Measurements from ENCODE around the gene TDRD3. TPM values are rescaled to one million over a fixed set of nuclear protein-coding genes. Genes with fewer than 3 reads are reported as not detected.
A peak's percentile ranks its signal among the peaks of the same experiment; 100 is the strongest.

Gene TDRD3
- total and polyA plus RNA-seq, 4 experiments from 2014 or later, result 4.9 to 34.9 (median 18.9) TPM

- Mint-ChIP-seq H3K27me3 (peaks cover 0 to 6% of the 10 kb centered on the region in 2 donors), H3K27ac (no peak overlapping the region), H3K9me3 (peaks cover 0 to 4% (median 0%) of the 10 kb centered on the region in 8 donors), H3K4me1 (peaks cover 0 to 4% (median 3%) of the 10 kb centered on the region in 4 donors), H3K36me3 (no peaks in the 10 kb centered on the region), H3K4me3 (no peak overlapping the region)
- ChIA-PET CTCF (ENCODE audit: partially characterized antibody) (no interaction called here), POLR2A (ENCODE audit: partially characterized antibody) (no interaction called here)
- Histone ChIP-seq H3K27me3 (ENCODE audit: insufficient read depth, low read length) (no peaks in the 10 kb centered on the region), H3K4me1 (ENCODE audit: insufficient read depth, low read length) (no peaks in the 10 kb centered on the region), H3K4me3 (ENCODE audit: low read length in 2 of 2) (no peak overlapping the region), H3K36me3 (ENCODE audit: insufficient read depth, low read length) (no peaks in the 10 kb centered on the region), H3K27ac (ENCODE audit: low read depth, low read length) (no peak overlapping the region), H3K9me3 (ENCODE audit: control insufficient read depth in 1 of 2, low read length in 2 of 2) (no peaks in the 10 kb centered on the region)
- DNase-seq, result no peak
- intact Hi-C loops (cut with micrococcal nuclease), result no loop called here
Measured at GRCh38 chr13:60584976-60585375, 188.0 kb downstream of the TDRD3 start.

GRCh38 chr13:60590800-60591747 lies 194.1 kb downstream of the TDRD3 start:
- intact Hi-C loops (cut with micrococcal nuclease), result no loop called here
- no peaks in the 10 kb centered on the region for H3K4me1 Mint-ChIP-seq
- no peaks in the 10 kb centered on the region for H3K36me3 Mint-ChIP-seq
- H3K27ac ChIP-seq (ENCODE audit: low read depth, low read length), result no peak overlapping the region
- H3K27me3 Mint-ChIP-seq, result peaks cover 0 to 2% of the 10 kb centered on the region in 2 donors
- no peaks in the 10 kb centered on the region for H3K9me3 ChIP-seq (ENCODE audit: control insufficient read depth in 1 of 2, low read length in 2 of 2)
- ChIA-PET CTCF (ENCODE audit: partially characterized antibody) (no interaction called here), POLR2A (ENCODE audit: partially characterized antibody) (no interaction called here)
- H3K4me1 ChIP-seq (ENCODE audit: insufficient read depth, low read length), result no peaks in the 10 kb centered on the region
- no peaks in the 10 kb centered on the region for H3K9me3 Mint-ChIP-seq
- no peak overlapping the region for H3K27ac Mint-ChIP-seq
- H3K4me3 ChIP-seq (ENCODE audit: low read length in 2 of 2), result no peak overlapping the region
- H3K4me3 Mint-ChIP-seq, result no peak overlapping the region
- no peaks in the 10 kb centered on the region for H3K36me3 ChIP-seq (ENCODE audit: insufficient read depth, low read length)
- DNase-seq, result no peak
- H3K27me3 ChIP-seq (ENCODE audit: insufficient read depth, low read length), result no peaks in the 10 kb centered on the region

GRCh38 chr13:60603049-60603448 lies 206.0 kb downstream of the TDRD3 start:
- no peaks in the 10 kb centered on the region for H3K27me3 ChIP-seq (ENCODE audit: insufficient read depth, low read length)
- ChIA-PET CTCF (ENCODE audit: partially characterized antibody) (no interaction called here), POLR2A (ENCODE audit: partially characterized antibody) (no interaction called here)
- H3K36me3 Mint-ChIP-seq, result no peaks in the 10 kb centered on the region
- H3K4me1 ChIP-seq (ENCODE audit: insufficient read depth, low read length), result no peaks in the 10 kb centered on the region
- H3K36me3 ChIP-seq (ENCODE audit: insufficient read depth, low read length), result no peaks in the 10 kb centered on the region
- H3K9me3 Mint-ChIP-seq, result peaks cover 0 to 2% (median 0%) of the 10 kb centered on the region in 8 donors
- peaks cover 0 to 5% of the 10 kb centered on the region in 2 donors for H3K27me3 Mint-ChIP-seq
- intact Hi-C loops (cut with micrococcal nuclease), result no loop called here
- H3K9me3 ChIP-seq (ENCODE audit: control insufficient read depth in 1 of 2, low read length in 2 of 2), result no peaks in the 10 kb centered on the region
- H3K27ac ChIP-seq (ENCODE audit: low read depth, low read length), result no peak overlapping the region
- no peak overlapping the region for H3K4me3 Mint-ChIP-seq
- no peak for DNase-seq
- no peak overlapping the region for H3K27ac Mint-ChIP-seq
- no peak overlapping the region for H3K4me3 ChIP-seq (ENCODE audit: low read length in 2 of 2)
- no peaks in the 10 kb centered on the region for H3K4me1 Mint-ChIP-seq

- no peak for DNase-seq
- H3K36me3 Mint-ChIP-seq, result no peaks in the 10 kb centered on the region
- no peak overlapping the region for H3K27ac Mint-ChIP-seq
- no peaks in the 10 kb centered on the region for H3K36me3 ChIP-seq (ENCODE audit: insufficient read depth, low read length)
- CTCF ChIA-PET (ENCODE audit: partially characterized antibody), result no interaction called here
- no peaks in the 10 kb centered on the region for H3K9me3 ChIP-seq (ENCODE audit: control insufficient read depth in 1 of 2, low read length in 2 of 2)
- POLR2A ChIA-PET (ENCODE audit: partially characterized antibody), result no interaction called here
- no peaks in the 10 kb centered on the region for H3K4me1 ChIP-seq (ENCODE audit: insufficient read depth, low read length)
- H3K4me3 Mint-ChIP-seq, result no peak overlapping the region
- H3K27me3 ChIP-seq (ENCODE audit: insufficient read depth, low read length), result no peaks in the 10 kb centered on the region
- H3K27ac ChIP-seq (ENCODE audit: low read depth, low read length), result no peak overlapping the region
- H3K4me1 Mint-ChIP-seq, result no peaks in the 10 kb centered on the region
- H3K27me3 Mint-ChIP-seq, result peaks cover 0 to 5% of the 10 kb centered on the region in 2 donors
- no peak overlapping the region for H3K4me3 ChIP-seq (ENCODE audit: low read length in 2 of 2)
- peaks cover 0 to 2% (median 0%) of the 10 kb centered on the region in 8 donors for H3K9me3 Mint-ChIP-seq
- intact Hi-C loops (cut with micrococcal nuclease), result no loop called here
Measured at GRCh38 chr13:60604058-60604457, 207.0 kb downstream of the TDRD3 start.

- H3K9me3 Mint-ChIP-seq, result peaks cover 0 to 3% (median 0%) of the 10 kb centered on the region in 8 donors
- no peak overlapping the region for H3K27ac Mint-ChIP-seq
- ChIA-PET CTCF (ENCODE audit: partially characterized antibody) (no interaction called here), POLR2A (ENCODE audit: partially characterized antibody) (no interaction called here)
- H3K27me3 Mint-ChIP-seq, result peaks cover 0 to 3% of the 10 kb centered on the region in 2 donors
- no peak for DNase-seq
- Histone ChIP-seq H3K4me1 (ENCODE audit: insufficient read depth, low read length) (no peaks in the 10 kb centered on the region), H3K4me3 (ENCODE audit: low read length in 2 of 2) (no peak overlapping the region), H3K36me3 (ENCODE audit: insufficient read depth, low read length) (no peaks in the 10 kb centered on the region), H3K27me3 (ENCODE audit: insufficient read depth, low read length) (no peaks in the 10 kb centered on the region), H3K27ac (ENCODE audit: low read depth, low read length) (no peak overlapping the region), H3K9me3 (ENCODE audit: control insufficient read depth in 1 of 2, low read length in 2 of 2) (no peaks in the 10 kb centered on the region)
- no peaks in the 10 kb centered on the region for H3K4me1 Mint-ChIP-seq
- intact Hi-C loops (cut with micrococcal nuclease), result no loop called here
- no peaks in the 10 kb centered on the region for H3K36me3 Mint-ChIP-seq
- H3K4me3 Mint-ChIP-seq, result peak overlapping the region in 1 of 8 donors; percentile 13
Measured at GRCh38 chr13:60608954-60609353, 211.9 kb downstream of the TDRD3 start.

GRCh38 chr13:60611523-60611922 lies 214.5 kb downstream of the TDRD3 start:
- H3K4me1 Mint-ChIP-seq, result no peaks in the 10 kb centered on the region
- Histone ChIP-seq H3K4me1 (ENCODE audit: insufficient read depth, low read length) (no peaks in the 10 kb centered on the region), H3K36me3 (ENCODE audit: insufficient read depth, low read length) (no peaks in the 10 kb centered on the region), H3K27ac (ENCODE audit: low read depth, low read length) (no peak overlapping the region), H3K9me3 (ENCODE audit: control insufficient read depth in 1 of 2, low read length in 2 of 2) (no peaks in the 10 kb centered on the region), H3K27me3 (ENCODE audit: insufficient read depth, low read length) (no peaks in the 10 kb centered on the region), H3K4me3 (ENCODE audit: low read length in 2 of 2) (no peak overlapping the region)
- intact Hi-C loops (cut with micrococcal nuclease), result no loop called here
- H3K27me3 Mint-ChIP-seq, result peaks cover 4% of the 10 kb centered on the region in 2 donors
- no peak overlapping the region for H3K4me3 Mint-ChIP-seq
- POLR2A ChIA-PET (ENCODE audit: partially characterized antibody), result no interaction called here
- CTCF ChIA-PET (ENCODE audit: partially characterized antibody), result no interaction called here
- H3K9me3 Mint-ChIP-seq, result peaks cover 0 to 4% (median 0%) of the 10 kb centered on the region in 8 donors
- no peak overlapping the region for H3K27ac Mint-ChIP-seq
- H3K36me3 Mint-ChIP-seq, result no peaks in the 10 kb centered on the region
- no peak for DNase-seq

- intact Hi-C loops (cut with micrococcal nuclease), result no loop called here
- Histone ChIP-seq H3K4me1 (ENCODE audit: insufficient read depth, low read length) (no peaks in the 10 kb centered on the region), H3K36me3 (ENCODE audit: insufficient read depth, low read length) (no peaks in the 10 kb centered on the region), H3K9me3 (ENCODE audit: control insufficient read depth in 1 of 2, low read length in 2 of 2) (no peaks in the 10 kb centered on the region), H3K27ac (ENCODE audit: low read depth, low read length) (no peak overlapping the region), H3K27me3 (ENCODE audit: insufficient read depth, low read length) (no peaks in the 10 kb centered on the region), H3K4me3 (ENCODE audit: low read length in 2 of 2) (no peak overlapping the region)
- POLR2A ChIA-PET (ENCODE audit: partially characterized antibody), result no interaction called here
- peaks cover 4 to 8% of the 10 kb centered on the region in 2 donors for H3K27me3 Mint-ChIP-seq
- H3K36me3 Mint-ChIP-seq, result no peaks in the 10 kb centered on the region
- H3K9me3 Mint-ChIP-seq, result peaks cover 0 to 4% (median 0%) of the 10 kb centered on the region in 8 donors
- H3K27ac Mint-ChIP-seq, result no peak overlapping the region
- H3K4me3 Mint-ChIP-seq, result no peak overlapping the region
- no peak for DNase-seq
- no peaks in the 10 kb centered on the region for H3K4me1 Mint-ChIP-seq
- CTCF ChIA-PET (ENCODE audit: partially characterized antibody), result no interaction called here
Measured at GRCh38 chr13:60612593-60612992, 215.6 kb downstream of the TDRD3 start.

Data from CD4-positive, alpha-beta memory T cell (primary cell).